Measurements from ENCODE around the gene PPM1B.

Gene PPM1B

DNA sequence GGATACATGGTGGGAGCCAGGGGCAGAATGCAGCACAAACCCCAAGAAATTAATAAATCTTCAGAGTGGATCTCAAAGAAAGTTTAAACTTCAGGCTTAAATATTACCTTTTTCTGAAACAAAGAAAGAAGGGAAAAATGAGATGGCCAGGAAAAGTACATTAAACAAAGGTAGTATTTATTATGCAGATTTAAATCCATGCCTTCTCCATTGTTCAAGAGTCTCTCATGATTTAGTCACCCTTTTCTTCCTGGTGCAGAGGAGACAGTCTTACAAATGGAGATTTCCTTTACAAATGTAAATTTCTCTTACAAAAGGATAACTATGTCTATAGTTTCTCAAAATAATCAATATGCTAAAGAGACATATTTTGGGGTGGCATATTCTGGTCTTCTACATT, 33.4 kb upstream of the PPM1B start:
- H3K4me3 ChIP-seq (ENCODE audit: low read depth in 1 of 2, low read length in 2 of 2): no peak overlapping the region
- no peaks in the 10 kb centered on the region for H3K9me3 ChIP-seq (ENCODE audit: control insufficient read depth in 1 of 2, low read length in 2 of 2)
- H3K4me1 ChIP-seq (ENCODE audit: control insufficient read depth in 1 of 2, insufficient read depth in 2 of 2, low read length in 2 of 2): no peaks in the 10 kb centered on the region
- H3K9ac ChIP-seq (ENCODE audit: low read depth in 1 of 2, low read length in 2 of 2): no peak overlapping the region
- peaks cover 0 to 4% of the 10 kb centered on the region in 2 donors for H3K27me3 ChIP-seq (ENCODE audit: control insufficient read depth in 1 of 2, insufficient read depth in 2 of 2, low read length in 2 of 2)
- no peaks in the 10 kb centered on the region for H3K36me3 ChIP-seq (ENCODE audit: control insufficient read depth in 1 of 2, insufficient read depth in 2 of 2, low read length in 2 of 2)
- H3K27ac ChIP-seq (ENCODE audit: low read depth, low read length): no peak overlapping the region

DNA sequence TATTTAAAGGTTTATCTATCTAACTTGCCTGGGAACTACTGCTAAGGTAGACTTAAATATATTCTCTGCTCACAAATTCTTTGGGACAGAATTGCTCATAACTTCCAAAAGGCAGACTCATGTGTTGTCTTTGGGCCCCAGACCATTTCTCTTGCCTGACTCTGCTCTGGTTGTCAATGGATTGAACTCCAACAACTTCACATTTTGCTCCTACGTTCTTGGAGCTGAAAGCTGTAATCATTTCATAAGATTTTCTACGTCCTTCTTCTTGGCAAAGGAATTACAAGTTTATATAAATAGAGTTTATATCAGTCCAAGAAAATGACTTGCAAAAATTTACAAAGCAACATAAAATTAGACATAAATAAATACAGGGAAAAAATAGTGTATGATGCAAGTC, 32.9 kb upstream of the PPM1B start:
- Histone ChIP-seq H3K27ac (ENCODE audit: low read depth, low read length) (no peak overlapping the region), H3K4me3 (ENCODE audit: low read depth in 1 of 2, low read length in 2 of 2) (no peak overlapping the region), H3K9ac (ENCODE audit: low read depth in 1 of 2, low read length in 2 of 2) (no peak overlapping the region), H3K9me3 (ENCODE audit: control insufficient read depth in 1 of 2, low read length in 2 of 2) (no peaks in the 10 kb centered on the region), H3K4me1 (ENCODE audit: control insufficient read depth in 1 of 2, insufficient read depth in 2 of 2, low read length in 2 of 2) (no peaks in the 10 kb centered on the region), H3K36me3 (ENCODE audit: control insufficient read depth in 1 of 2, insufficient read depth in 2 of 2, low read length in 2 of 2) (no peaks in the 10 kb centered on the region), H3K27me3 (ENCODE audit: control insufficient read depth in 1 of 2, insufficient read depth in 2 of 2, low read length in 2 of 2) (peaks cover 0 to 4% of the 10 kb centered on the region in 2 donors)

DNA sequence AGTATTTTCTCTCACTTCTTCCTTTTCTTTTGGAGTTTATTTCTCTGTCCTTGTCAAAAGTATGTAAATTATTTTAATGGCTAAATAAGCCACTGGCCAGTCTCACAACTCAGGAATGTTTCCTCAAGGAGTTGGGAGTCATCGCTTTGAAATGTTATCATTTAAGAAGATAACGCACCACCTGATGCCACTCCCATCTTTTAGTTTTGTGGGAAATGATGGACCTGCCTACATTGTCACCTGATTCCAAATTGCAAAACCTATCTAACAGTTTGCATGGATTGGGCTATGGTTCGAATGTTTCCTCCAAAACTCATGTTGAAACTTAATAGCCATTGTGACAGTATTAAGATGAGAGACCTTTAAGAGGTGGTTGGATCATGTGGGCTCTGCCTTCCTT, 32.4 kb upstream of the PPM1B start:
- H3K9ac ChIP-seq (ENCODE audit: low read depth in 1 of 2, low read length in 2 of 2): no peak overlapping the region
- no peak overlapping the region for H3K4me3 ChIP-seq (ENCODE audit: low read depth in 1 of 2, low read length in 2 of 2)
- no peak overlapping the region for H3K27ac ChIP-seq (ENCODE audit: low read depth, low read length)

DNA sequence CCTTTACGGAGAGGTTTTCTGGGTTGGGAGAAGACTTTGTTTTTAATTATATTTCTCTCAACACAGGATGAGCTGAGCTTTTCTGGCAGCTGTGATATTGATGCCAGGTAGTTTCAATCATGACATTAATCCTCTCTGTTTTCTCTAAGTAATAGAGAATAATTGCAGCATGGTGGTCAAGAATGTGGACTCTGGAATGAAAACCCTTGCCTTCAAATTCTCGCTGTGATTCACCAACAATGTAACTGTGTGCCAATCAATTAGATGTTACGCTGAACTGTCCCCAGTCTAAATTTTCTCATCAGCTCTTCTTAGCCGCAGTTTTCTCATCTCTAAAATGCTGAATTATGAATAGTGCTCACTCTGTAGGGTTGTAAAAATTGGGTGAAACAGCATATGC, 31.6 kb upstream of the PPM1B start:
- H3K36me3 ChIP-seq (ENCODE audit: control insufficient read depth in 1 of 2, insufficient read depth in 2 of 2, low read length in 2 of 2): no peaks in the 10 kb centered on the region
- no peak overlapping the region for H3K9ac ChIP-seq (ENCODE audit: low read depth in 1 of 2, low read length in 2 of 2)
- no peak overlapping the region for H3K4me3 ChIP-seq (ENCODE audit: low read depth in 1 of 2, low read length in 2 of 2)
- H3K27me3 ChIP-seq (ENCODE audit: control insufficient read depth in 1 of 2, insufficient read depth in 2 of 2, low read length in 2 of 2): peaks cover 0 to 4% of the 10 kb centered on the region in 2 donors
- no peaks in the 10 kb centered on the region for H3K4me1 ChIP-seq (ENCODE audit: control insufficient read depth in 1 of 2, insufficient read depth in 2 of 2, low read length in 2 of 2)
- H3K27ac ChIP-seq (ENCODE audit: low read depth, low read length): no peak overlapping the region
- H3K9me3 ChIP-seq (ENCODE audit: control insufficient read depth in 1 of 2, low read length in 2 of 2): no peaks in the 10 kb centered on the region

More for the DNA sequence above, 32.4 kb upstream of the PPM1B start:
- Histone ChIP-seq H3K27me3 (ENCODE audit: control insufficient read depth in 1 of 2, insufficient read depth in 2 of 2, low read length in 2 of 2) (peaks cover 0 to 4% of the 10 kb centered on the region in 2 donors), H3K36me3 (ENCODE audit: control insufficient read depth in 1 of 2, insufficient read depth in 2 of 2, low read length in 2 of 2) (no peaks in the 10 kb centered on the region), H3K4me1 (ENCODE audit: control insufficient read depth in 1 of 2, insufficient read depth in 2 of 2, low read length in 2 of 2) (no peaks in the 10 kb centered on the region), H3K9me3 (ENCODE audit: control insufficient read depth in 1 of 2, low read length in 2 of 2) (no peaks in the 10 kb centered on the region)

DNA sequence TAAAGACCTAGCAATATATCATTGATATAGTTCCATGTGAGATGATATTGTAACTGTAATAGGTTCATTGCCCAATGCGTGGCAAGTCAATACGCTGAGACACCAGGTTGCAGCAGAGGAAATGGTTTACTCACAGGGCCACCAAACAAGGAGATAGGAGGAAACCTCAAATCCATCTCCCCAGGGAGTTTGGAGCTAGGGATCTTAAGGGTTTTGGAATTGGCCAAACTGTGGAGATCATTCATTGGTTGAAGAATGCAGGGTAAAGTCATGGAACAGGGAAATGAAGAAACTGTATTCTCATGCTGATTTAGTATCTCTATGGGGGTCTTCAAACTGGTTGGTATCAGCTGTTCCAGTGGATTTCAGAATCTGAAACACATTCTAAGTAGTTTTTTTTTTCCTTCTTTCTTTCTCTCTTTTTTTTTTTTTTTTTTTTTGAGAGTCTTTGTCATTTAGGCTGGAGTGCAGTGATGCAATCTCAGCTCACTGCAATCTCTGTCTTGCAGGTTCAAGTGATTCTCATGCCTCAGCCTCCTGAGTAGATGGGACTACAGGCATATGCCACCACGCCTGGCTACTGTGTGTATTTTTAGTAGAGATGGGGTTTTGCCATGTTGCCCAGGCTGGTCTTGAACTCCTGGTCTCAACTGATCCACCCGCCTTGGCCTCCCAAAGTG, 30.7 kb upstream of the PPM1B start:
- Histone ChIP-seq H3K9ac (ENCODE audit: low read depth in 1 of 2, low read length in 2 of 2) (no peak overlapping the region), H3K9me3 (ENCODE audit: control insufficient read depth in 1 of 2, low read length in 2 of 2) (no peaks in the 10 kb centered on the region), H3K27me3 (ENCODE audit: control insufficient read depth in 1 of 2, insufficient read depth in 2 of 2, low read length in 2 of 2) (peaks cover 0 to 4% of the 10 kb centered on the region in 2 donors), H3K36me3 (ENCODE audit: control insufficient read depth in 1 of 2, insufficient read depth in 2 of 2, low read length in 2 of 2) (no peaks in the 10 kb centered on the region), H3K4me1 (ENCODE audit: control insufficient read depth in 1 of 2, insufficient read depth in 2 of 2, low read length in 2 of 2) (no peaks in the 10 kb centered on the region), H3K4me3 (ENCODE audit: low read depth in 1 of 2, low read length in 2 of 2) (no peak overlapping the region), H3K27ac (ENCODE audit: low read depth, low read length) (no peak overlapping the region)

DNA sequence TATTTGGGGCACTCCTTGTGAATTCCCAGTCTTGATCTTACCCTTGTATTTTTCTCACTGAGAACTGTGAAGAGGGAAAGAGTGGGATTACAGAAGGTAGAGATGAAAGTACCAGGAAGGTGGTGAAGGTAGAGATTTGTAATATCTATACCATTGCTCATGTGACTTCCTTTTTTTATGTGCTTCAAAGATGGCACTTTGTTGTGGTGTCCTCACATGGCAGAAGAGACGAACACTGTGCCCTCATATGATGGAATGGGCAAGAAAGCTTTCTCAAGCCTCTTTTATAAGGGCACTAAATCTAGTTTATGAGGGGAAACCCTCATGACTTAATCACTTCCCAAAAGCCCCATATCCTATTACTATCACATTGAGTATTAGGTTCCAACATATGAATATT, 28.9 kb upstream of the PPM1B start:
- H3K27me3 ChIP-seq (ENCODE audit: control insufficient read depth in 1 of 2, insufficient read depth in 2 of 2, low read length in 2 of 2): peaks cover 0 to 4% of the 10 kb centered on the region in 2 donors
- H3K9me3 ChIP-seq (ENCODE audit: control insufficient read depth in 1 of 2, low read length in 2 of 2): no peaks in the 10 kb centered on the region
- H3K27ac ChIP-seq (ENCODE audit: low read depth, low read length): no peak overlapping the region
- H3K4me3 ChIP-seq (ENCODE audit: low read depth in 1 of 2, low read length in 2 of 2): no peak overlapping the region
- H3K4me1 ChIP-seq (ENCODE audit: control insufficient read depth in 1 of 2, insufficient read depth in 2 of 2, low read length in 2 of 2): no peaks in the 10 kb centered on the region
- H3K36me3 ChIP-seq (ENCODE audit: control insufficient read depth in 1 of 2, insufficient read depth in 2 of 2, low read length in 2 of 2): no peaks in the 10 kb centered on the region
- no peak overlapping the region for H3K9ac ChIP-seq (ENCODE audit: low read depth in 1 of 2, low read length in 2 of 2)

DNA sequence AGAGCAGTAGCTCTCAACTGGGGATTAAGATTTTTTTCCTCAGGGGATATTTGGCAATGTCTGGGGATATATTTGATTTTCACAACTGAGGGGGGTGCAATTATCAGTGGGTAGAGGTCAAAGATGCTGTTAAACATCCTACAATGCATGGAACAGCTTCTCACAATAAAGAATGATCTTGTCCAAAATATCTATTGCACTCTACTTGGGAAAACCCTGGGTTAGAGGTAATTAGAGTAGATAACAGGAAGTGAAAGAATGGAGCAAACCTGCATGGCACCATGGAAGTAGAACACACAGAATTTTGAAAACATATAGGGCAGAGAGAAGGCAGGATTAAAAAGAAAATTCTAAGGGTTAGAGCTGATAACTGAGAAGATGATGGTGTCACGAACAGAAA, 26.4 kb upstream of the PPM1B start:
- Histone ChIP-seq H3K9me3 (ENCODE audit: control insufficient read depth in 1 of 2, low read length in 2 of 2) (no peaks in the 10 kb centered on the region), H3K4me1 (ENCODE audit: control insufficient read depth in 1 of 2, insufficient read depth in 2 of 2, low read length in 2 of 2) (no peaks in the 10 kb centered on the region), H3K36me3 (ENCODE audit: control insufficient read depth in 1 of 2, insufficient read depth in 2 of 2, low read length in 2 of 2) (no peaks in the 10 kb centered on the region), H3K27ac (ENCODE audit: low read depth, low read length) (no peak overlapping the region), H3K4me3 (ENCODE audit: low read depth in 1 of 2, low read length in 2 of 2) (no peak overlapping the region), H3K9ac (ENCODE audit: low read depth in 1 of 2, low read length in 2 of 2) (no peak overlapping the region), H3K27me3 (ENCODE audit: control insufficient read depth in 1 of 2, insufficient read depth in 2 of 2, low read length in 2 of 2) (peaks cover 0 to 4% of the 10 kb centered on the region in 2 donors)

DNA sequence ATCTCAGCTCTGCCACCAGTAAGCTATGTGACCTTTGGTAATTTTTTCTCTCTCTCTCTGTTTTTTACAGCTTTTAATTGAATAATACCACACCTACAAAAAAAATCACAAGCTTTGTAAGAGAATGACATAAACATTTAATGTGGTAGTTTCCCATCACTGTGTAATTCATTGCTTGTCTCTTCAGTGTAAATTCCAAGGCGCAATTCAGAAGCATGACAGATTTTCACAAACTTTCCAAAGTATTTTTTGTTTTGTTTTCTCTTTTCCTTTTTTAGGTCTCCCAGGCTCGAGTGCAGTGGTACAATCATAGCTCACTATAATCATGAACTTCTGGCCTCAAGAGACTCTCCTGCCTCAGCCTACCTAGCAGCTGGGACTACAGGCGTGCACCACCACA, 25.0 kb upstream of the PPM1B start:
- no peaks in the 10 kb centered on the region for H3K4me1 ChIP-seq (ENCODE audit: control insufficient read depth in 1 of 2, insufficient read depth in 2 of 2, low read length in 2 of 2)
- no peaks in the 10 kb centered on the region for H3K9me3 ChIP-seq (ENCODE audit: control insufficient read depth in 1 of 2, low read length in 2 of 2)
- peaks cover 0 to 4% of the 10 kb centered on the region in 2 donors for H3K27me3 ChIP-seq (ENCODE audit: control insufficient read depth in 1 of 2, insufficient read depth in 2 of 2, low read length in 2 of 2)
- no peak overlapping the region for H3K9ac ChIP-seq (ENCODE audit: low read depth in 1 of 2, low read length in 2 of 2)
- no peaks in the 10 kb centered on the region for H3K36me3 ChIP-seq (ENCODE audit: control insufficient read depth in 1 of 2, insufficient read depth in 2 of 2, low read length in 2 of 2)
- H3K27ac ChIP-seq (ENCODE audit: low read depth, low read length): no peak overlapping the region
- H3K4me3 ChIP-seq (ENCODE audit: low read depth in 1 of 2, low read length in 2 of 2): no peak overlapping the region

DNA sequence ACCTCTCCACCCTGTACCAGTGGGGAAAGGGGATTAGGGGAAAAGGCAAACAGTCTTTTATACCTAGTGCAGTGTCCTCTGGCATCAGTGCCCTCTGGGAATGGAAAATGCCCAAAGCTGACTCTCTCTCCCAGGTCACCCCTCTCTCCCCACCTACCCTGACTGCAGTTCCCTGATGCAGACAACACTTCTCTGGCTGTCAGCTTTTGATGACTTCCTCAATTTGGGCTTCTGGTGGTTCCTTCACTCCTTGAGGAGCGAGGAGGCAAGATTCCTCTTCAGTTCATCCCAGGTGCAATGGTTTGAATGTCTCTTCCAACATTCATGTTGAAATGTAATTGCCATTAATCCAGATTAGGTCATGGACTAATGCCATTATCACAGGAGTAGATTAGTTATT, 19.7 kb upstream of the PPM1B start:
- Histone ChIP-seq H3K36me3 (ENCODE audit: control insufficient read depth in 1 of 2, insufficient read depth in 2 of 2, low read length in 2 of 2) (no peaks in the 10 kb centered on the region), H3K27me3 (ENCODE audit: control insufficient read depth in 1 of 2, insufficient read depth in 2 of 2, low read length in 2 of 2) (no peaks in the 10 kb centered on the region), H3K27ac (ENCODE audit: low read depth, low read length) (no peak overlapping the region), H3K4me1 (ENCODE audit: control insufficient read depth in 1 of 2, insufficient read depth in 2 of 2, low read length in 2 of 2) (no peaks in the 10 kb centered on the region), H3K9ac (ENCODE audit: low read depth in 1 of 2, low read length in 2 of 2) (no peak overlapping the region), H3K9me3 (ENCODE audit: control insufficient read depth in 1 of 2, low read length in 2 of 2) (no peaks in the 10 kb centered on the region), H3K4me3 (ENCODE audit: low read depth in 1 of 2, low read length in 2 of 2) (no peak overlapping the region)

DNA sequence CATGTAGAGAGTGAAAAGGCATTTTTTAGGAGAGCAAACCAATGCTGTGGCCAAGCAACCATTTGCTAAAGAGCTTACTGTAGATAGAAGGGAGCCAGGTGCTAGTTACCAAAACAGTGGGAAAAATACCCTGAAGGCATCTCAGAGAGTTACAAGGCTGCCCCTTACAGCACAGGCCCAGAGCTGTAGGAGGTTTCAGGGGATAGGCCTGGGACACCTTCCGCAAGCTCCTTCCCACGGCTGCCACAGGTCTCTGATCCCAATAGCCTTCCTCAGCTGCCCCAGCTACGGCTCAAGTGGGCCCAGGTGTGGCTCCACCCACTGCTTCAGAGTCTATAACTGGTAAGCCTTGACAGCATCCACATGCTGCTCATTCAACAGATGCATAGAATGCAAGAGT, 18.2 kb upstream of the PPM1B start:
- Histone ChIP-seq H3K27me3 (ENCODE audit: control insufficient read depth in 1 of 2, insufficient read depth in 2 of 2, low read length in 2 of 2) (no peaks in the 10 kb centered on the region), H3K27ac (ENCODE audit: low read depth, low read length) (no peak overlapping the region), H3K36me3 (ENCODE audit: control insufficient read depth in 1 of 2, insufficient read depth in 2 of 2, low read length in 2 of 2) (no peaks in the 10 kb centered on the region), H3K4me1 (ENCODE audit: control insufficient read depth in 1 of 2, insufficient read depth in 2 of 2, low read length in 2 of 2) (no peaks in the 10 kb centered on the region), H3K9me3 (ENCODE audit: control insufficient read depth in 1 of 2, low read length in 2 of 2) (no peaks in the 10 kb centered on the region), H3K4me3 (ENCODE audit: low read depth in 1 of 2, low read length in 2 of 2) (no peak overlapping the region), H3K9ac (ENCODE audit: low read depth in 1 of 2, low read length in 2 of 2) (no peak overlapping the region)

All from duodenal mucosa (tissue), 2 donors.